ENCODE data around the gene NKD1.
"Not testable (repeated sequence)": the region's sequence is repeated elsewhere in the genome, so short reads cannot be mapped to it uniquely, and the experiment has no call there.

Gene NKD1, protein sequence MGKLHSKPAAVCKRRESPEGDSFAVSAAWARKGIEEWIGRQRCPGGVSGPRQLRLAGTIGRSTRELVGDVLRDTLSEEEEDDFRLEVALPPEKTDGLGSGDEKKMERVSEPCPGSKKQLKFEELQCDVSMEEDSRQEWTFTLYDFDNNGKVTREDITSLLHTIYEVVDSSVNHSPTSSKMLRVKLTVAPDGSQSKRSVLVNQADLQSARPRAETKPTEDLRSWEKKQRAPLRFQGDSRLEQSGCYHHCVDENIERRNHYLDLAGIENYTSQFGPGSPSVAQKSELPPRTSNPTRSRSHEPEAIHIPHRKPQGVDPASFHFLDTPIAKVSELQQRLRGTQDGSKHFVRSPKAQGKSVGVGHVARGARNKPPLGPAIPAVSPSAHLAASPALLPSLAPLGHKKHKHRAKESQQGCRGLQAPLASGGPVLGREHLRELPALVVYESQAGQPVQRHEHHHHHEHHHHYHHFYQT

DNA sequence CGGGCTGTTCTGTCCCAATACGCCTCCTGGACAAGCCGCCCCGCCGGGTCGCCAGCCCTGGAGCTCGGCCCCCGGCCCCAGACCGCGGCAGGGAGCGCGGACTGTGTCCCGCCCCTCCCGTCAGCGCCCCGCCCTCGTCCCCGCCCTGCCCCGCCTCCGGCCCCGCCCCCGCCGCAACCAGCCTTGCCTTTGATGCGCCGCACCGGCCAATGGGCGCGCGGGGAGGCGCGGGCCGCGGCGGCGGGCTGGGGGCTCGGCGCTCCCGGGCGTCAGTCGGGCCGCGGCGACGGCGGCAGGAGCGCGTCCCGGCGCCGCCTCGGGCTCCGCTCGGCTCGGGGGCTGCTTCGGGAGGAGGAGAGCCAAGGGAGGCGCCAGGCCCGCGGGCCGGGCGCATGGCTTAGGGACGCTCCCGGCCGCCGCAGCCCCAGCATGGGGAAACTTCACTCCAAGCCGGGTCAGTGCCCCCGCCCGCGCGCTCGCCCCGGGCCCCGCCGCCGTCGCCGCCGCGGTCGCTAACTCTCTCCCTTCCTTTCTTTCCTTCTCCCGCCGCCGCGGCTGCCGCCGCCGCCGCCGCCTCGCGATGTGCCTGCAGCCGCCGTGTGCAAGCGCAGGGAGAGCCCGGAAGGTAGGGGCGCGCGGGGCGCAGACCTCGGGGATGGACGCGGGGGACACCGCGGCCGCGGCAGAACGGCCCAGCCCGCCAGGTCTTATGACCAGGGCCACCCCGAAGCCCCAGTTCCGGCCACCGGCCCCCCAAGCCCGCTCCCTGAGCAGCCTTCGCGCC, at the start of gene NKD1:
NKD1 (plus strand) TSS at position 272 of the 784 bp plus-strand sequence; CDS start at position 430, 158 bp downstream.
- DNase-seq (ENCODE audit: low spot score): peak; percentile 69
- peak within 1 kb of the TSS; percentile 87 for H3K4me3 Mint-ChIP-seq
- no peaks in the 10 kb centered on the region for H3K36me3 Mint-ChIP-seq (ENCODE audit: low read depth)
- H3K27ac Mint-ChIP-seq: peak within 1 kb of the TSS; percentile 73
- H3K4me1 Mint-ChIP-seq (ENCODE audit: low read depth): peaks cover 9% of the 10 kb centered on the region
- peaks cover 11% of the 10 kb centered on the region for H3K9me3 Mint-ChIP-seq
- peaks cover 66% of the 10 kb centered on the region for H3K27me3 Mint-ChIP-seq (ENCODE audit: low read depth)

GRCh38 chr16:50498431-50499155, 49.6 kb upstream of the NKD1 start:
- H3K4me3 Mint-ChIP-seq: no peak overlapping the region
- no peak for DNase-seq (ENCODE audit: low spot score)
- H3K27ac Mint-ChIP-seq: no peak overlapping the region
- H3K36me3 Mint-ChIP-seq (ENCODE audit: low read depth): no peaks in the 10 kb centered on the region
- no peaks in the 10 kb centered on the region for H3K9me3 Mint-ChIP-seq
- H3K4me1 Mint-ChIP-seq (ENCODE audit: low read depth): no peaks in the 10 kb centered on the region
- H3K27me3 Mint-ChIP-seq (ENCODE audit: low read depth): no peaks in the 10 kb centered on the region

DNA sequence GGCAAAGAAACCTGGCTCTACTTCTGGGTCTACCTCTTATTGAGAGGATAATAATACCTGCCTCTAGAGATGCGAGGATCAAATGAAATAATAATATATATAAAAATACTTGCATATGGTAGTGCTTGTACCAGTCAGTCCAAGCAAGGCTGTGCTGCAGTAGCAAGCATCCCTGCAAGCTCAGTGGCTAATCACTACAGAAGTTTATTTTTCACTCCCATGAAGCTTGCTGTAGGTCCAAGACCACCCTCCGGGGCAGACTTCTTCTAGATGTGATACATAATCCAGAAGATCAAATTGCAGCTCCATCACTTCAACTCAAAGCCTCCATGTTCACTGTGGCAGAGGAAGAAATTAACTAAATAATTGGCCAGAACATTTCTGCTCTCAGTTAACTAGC, 48.9 kb upstream of the NKD1 start:
- H3K27me3 Mint-ChIP-seq (ENCODE audit: low read depth): no peaks in the 10 kb centered on the region
- no peak overlapping the region for H3K27ac Mint-ChIP-seq
- no peaks in the 10 kb centered on the region for H3K9me3 Mint-ChIP-seq
- no peak for DNase-seq (ENCODE audit: low spot score)
- H3K4me1 Mint-ChIP-seq (ENCODE audit: low read depth): no peaks in the 10 kb centered on the region
- no peak overlapping the region for H3K4me3 Mint-ChIP-seq
- H3K36me3 Mint-ChIP-seq (ENCODE audit: low read depth): no peaks in the 10 kb centered on the region

DNA sequence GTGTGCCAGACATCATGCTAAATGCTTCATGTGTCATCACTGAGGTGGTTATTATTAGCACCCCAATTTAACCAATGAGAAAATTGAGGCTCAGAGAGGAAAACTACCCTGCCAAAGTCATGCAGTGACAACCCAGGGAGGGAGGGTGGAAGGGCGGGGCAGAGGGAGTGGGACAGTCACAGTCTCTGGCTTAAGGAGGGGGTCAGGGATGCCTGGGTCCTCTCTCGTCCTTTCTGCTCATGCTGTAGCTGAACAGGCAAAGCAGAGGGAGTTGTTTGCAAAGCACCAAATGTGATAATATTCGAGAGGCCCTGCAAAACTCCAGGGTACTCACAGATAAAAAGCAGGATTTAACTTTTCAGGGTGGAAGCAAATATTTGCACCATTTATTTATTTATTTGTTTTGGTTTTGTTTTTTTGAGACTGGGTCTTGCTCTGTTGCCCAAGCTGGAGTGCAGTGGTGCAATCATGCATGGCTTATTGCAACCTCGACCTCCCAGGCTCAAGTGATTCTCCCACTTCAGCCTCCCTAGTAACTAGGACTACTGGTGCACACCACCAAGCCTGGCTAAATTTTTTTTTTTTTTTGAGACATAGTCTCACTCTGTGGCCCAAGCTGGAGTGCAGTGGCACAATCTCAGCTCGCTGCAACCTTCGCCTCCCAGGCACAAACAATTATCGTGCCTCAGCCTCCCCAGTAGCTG, 47.9 kb upstream of the NKD1 start:
- Mint-ChIP-seq H3K27ac (no peak overlapping the region), H3K4me3 (no peak overlapping the region), H3K36me3 (ENCODE audit: low read depth) (no peaks in the 10 kb centered on the region), H3K27me3 (ENCODE audit: low read depth) (no peaks in the 10 kb centered on the region), H3K4me1 (ENCODE audit: low read depth) (no peaks in the 10 kb centered on the region), H3K9me3 (no peaks in the 10 kb centered on the region)
- no peak for DNase-seq (ENCODE audit: low spot score)

DNA sequence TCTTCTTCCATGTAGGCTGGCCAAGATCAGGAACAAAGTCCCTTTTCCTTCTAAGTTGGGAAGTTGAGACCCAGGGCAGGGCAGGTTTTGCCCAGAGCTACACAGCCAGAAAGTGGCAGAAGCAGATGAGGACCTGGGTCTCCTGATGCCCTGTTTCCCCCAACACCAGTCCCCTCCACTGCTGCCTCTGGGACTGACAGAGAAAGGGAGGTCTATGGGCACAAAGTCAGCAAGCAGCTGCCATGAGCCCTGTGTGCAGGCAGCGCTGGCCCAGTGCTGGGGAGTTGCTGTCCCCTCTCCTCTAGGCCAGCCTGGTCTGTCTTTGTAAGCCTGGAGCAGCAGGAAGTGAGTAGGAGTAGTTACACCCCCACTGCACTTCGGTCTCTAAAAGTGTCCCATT, 46.9 kb upstream of the NKD1 start:
- Mint-ChIP-seq H3K4me1 (ENCODE audit: low read depth) (no peaks in the 10 kb centered on the region), H3K27me3 (ENCODE audit: low read depth) (no peaks in the 10 kb centered on the region), H3K27ac (no peak overlapping the region), H3K9me3 (no peaks in the 10 kb centered on the region), H3K36me3 (ENCODE audit: low read depth) (no peaks in the 10 kb centered on the region), H3K4me3 (no peak overlapping the region)
- DNase-seq (ENCODE audit: low spot score): no peak

GRCh38 chr16:50501986-50502615, 46.1 kb upstream of the NKD1 start:
- no peak overlapping the region for H3K27ac Mint-ChIP-seq

DNA sequence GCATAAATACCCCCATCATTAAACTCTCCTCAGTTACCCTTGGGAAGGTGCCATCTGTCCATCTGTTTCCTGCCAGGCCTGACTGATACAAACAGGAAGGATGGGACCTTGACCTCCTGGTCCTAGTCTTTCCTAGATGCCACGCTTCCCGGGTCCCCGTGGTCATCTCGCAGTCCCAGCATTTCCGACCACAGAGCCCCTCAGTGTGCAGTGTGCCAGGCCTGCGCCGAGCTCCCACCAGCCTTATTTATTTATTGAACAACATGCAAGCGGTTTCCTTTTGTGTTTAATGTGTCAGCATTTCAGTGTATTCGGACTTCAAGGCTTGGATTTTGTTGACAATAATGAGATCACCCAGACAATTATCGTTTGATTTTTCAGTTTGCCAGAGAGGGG, 45.6 kb upstream of the NKD1 start:
- H3K4me3 Mint-ChIP-seq: no peak overlapping the region

More at GRCh38 chr16:50501986-50502615, 46.1 kb upstream of the NKD1 start:
- H3K36me3 Mint-ChIP-seq (ENCODE audit: low read depth): no peaks in the 10 kb centered on the region
- no peak overlapping the region for H3K4me3 Mint-ChIP-seq
- no peaks in the 10 kb centered on the region for H3K9me3 Mint-ChIP-seq
- no peaks in the 10 kb centered on the region for H3K27me3 Mint-ChIP-seq (ENCODE audit: low read depth)
- no peaks in the 10 kb centered on the region for H3K4me1 Mint-ChIP-seq (ENCODE audit: low read depth)
- DNase-seq (ENCODE audit: low spot score): no peak

DNA sequence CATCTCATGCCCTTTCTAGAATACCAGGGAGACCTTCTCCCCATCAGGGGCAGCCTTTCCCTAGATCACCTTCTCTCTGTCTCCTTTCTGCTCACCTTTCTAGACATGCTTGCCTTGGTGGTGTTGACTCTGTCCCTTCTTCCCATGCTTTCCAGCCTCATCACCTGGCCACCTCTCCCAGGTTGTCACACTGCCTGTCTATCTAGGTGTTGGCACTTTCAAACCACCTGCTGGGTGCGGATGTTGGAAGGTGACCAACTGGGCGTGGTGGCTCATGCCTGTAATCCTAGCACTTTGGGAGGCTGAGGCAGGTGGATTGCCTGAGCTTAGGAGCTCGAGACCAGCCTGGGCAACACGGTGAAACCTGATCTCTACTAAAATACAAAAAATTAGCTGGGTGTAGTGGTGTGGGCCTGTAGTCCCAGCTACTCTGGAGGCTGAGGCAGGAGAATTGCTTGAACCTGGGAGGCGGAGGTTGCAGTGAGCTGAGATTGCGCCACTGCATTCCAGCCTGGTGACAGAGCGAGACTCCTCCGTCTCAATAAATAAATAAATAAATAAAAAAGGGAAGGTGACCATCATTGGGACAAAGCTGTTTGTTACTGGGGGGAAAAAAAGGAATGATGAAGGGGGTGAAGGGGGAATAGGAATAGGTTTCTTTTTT, 44.2 kb upstream of the NKD1 start:
- not testable (repeated sequence) for H3K27me3 Mint-ChIP-seq (ENCODE audit: low read depth); H3K9me3 Mint-ChIP-seq; DNase-seq (ENCODE audit: low spot score); H3K4me3 Mint-ChIP-seq; H3K4me1 Mint-ChIP-seq (ENCODE audit: low read depth); H3K36me3 Mint-ChIP-seq (ENCODE audit: low read depth); H3K27ac Mint-ChIP-seq

More for the DNA sequence above, 45.6 kb upstream of the NKD1 start:
- Mint-ChIP-seq H3K27me3 (ENCODE audit: low read depth) (no peaks in the 10 kb centered on the region), H3K36me3 (ENCODE audit: low read depth) (no peaks in the 10 kb centered on the region), H3K4me1 (ENCODE audit: low read depth) (no peaks in the 10 kb centered on the region), H3K9me3 (no peaks in the 10 kb centered on the region), H3K27ac (no peak overlapping the region)
- no peak for DNase-seq (ENCODE audit: low spot score)

DNA sequence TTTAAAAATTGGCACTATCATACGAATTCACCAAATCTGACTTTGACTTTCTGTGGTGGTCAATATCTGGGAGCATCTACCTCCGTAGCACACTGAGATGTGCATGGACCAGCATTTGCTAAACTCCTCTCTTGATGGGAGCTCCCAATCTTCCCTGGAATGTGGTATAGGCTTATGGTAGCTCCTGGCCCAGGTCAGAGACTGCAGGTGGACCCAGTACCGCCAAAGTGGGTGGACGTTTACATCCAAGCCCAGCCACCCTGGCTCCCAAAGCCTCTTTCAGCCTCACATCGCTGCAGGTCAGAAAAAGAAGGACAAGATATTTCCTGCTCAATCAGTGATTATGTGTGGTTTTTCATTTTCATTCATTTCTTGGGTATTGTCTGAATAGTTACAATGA, 43.1 kb upstream of the NKD1 start:
- DNase-seq (ENCODE audit: low spot score): no peak
- no peaks in the 10 kb centered on the region for H3K27me3 Mint-ChIP-seq (ENCODE audit: low read depth)
- H3K9me3 Mint-ChIP-seq: no peaks in the 10 kb centered on the region
- no peak overlapping the region for H3K4me3 Mint-ChIP-seq
- no peaks in the 10 kb centered on the region for H3K36me3 Mint-ChIP-seq (ENCODE audit: low read depth)
- H3K4me1 Mint-ChIP-seq (ENCODE audit: low read depth): no peaks in the 10 kb centered on the region
- no peak overlapping the region for H3K27ac Mint-ChIP-seq

DNA sequence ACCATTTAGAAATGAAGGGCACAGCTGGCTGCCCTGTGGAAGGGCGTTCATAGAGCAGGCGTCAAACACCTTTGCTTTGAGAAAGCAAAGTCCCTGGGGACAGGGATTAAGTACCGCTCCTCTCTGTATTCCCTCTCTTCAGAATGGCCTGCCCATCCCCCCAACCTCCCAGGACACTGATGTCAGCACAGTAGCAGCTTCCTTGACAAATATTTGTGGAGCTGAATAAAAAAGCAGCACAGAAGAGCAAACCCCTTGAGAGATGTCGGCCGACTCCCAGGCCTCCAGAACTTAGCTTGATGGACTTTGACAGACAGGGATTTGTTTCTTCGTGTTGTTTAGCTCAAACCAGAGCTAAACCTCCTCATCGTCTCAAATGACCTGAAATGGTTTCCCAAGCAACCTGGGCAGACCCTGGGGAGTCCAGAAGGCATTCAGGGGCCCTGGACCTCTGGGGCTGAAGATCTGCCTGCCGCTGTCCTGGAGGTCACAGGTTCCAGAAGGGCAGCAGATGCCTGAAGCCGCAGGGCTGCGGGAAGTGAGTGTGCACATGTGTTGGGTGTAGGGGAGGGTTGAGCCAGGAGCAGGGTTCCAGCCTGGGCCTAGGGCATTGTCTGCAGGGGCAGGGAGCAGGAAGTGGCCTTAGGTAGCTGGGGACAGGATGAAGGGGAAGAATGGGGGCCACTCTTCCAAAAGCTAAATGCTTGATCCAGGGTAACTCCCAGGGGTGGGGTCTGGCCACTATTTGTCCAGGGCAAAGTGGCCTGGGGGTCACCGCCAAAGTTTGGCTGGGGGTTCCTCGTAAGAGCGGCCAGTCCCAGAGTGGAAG, 42.3 kb upstream of the NKD1 start:
- Mint-ChIP-seq H3K27ac (no peak overlapping the region), H3K36me3 (ENCODE audit: low read depth) (no peaks in the 10 kb centered on the region), H3K4me3 (no peak overlapping the region), H3K4me1 (ENCODE audit: low read depth) (no peaks in the 10 kb centered on the region), H3K27me3 (ENCODE audit: low read depth) (no peaks in the 10 kb centered on the region), H3K9me3 (no peaks in the 10 kb centered on the region)
- DNase-seq (ENCODE audit: low spot score): no peak

GRCh38 chr16:50506543-50506937, 41.7 kb upstream of the NKD1 start:
- no peaks in the 10 kb centered on the region for H3K36me3 Mint-ChIP-seq (ENCODE audit: low read depth)
- H3K4me1 Mint-ChIP-seq (ENCODE audit: low read depth): no peaks in the 10 kb centered on the region
- no peaks in the 10 kb centered on the region for H3K27me3 Mint-ChIP-seq (ENCODE audit: low read depth)
- no peak overlapping the region for H3K27ac Mint-ChIP-seq
- no peak overlapping the region for H3K4me3 Mint-ChIP-seq
- no peak for DNase-seq (ENCODE audit: low spot score)
- no peaks in the 10 kb centered on the region for H3K9me3 Mint-ChIP-seq

GRCh38 chr16:50507397-50507796, 40.8 kb upstream of the NKD1 start:
- H3K9me3 Mint-ChIP-seq: no peaks in the 10 kb centered on the region
- no peak overlapping the region for H3K27ac Mint-ChIP-seq
- peaks cover 5% of the 10 kb centered on the region for H3K27me3 Mint-ChIP-seq (ENCODE audit: low read depth)
- no peak for DNase-seq (ENCODE audit: low spot score)
- no peaks in the 10 kb centered on the region for H3K36me3 Mint-ChIP-seq (ENCODE audit: low read depth)
- no peaks in the 10 kb centered on the region for H3K4me1 Mint-ChIP-seq (ENCODE audit: low read depth)
- no peak overlapping the region for H3K4me3 Mint-ChIP-seq

All from T-helper 2 cell treated with Interferon-gamma antibody and Interleukin-4, amounts not matched to agents 5 μg/mL and 100 μg/mL, for 36 hours (primary cell).